GM21576 (cell line): ENCODE measurements around the gene ALOX5.
A peak's percentile ranks its signal among the peaks of the same experiment; 100 is the strongest.
"Not testable (repeated sequence)": the region's sequence is repeated elsewhere in the genome, so short reads cannot be mapped to it uniquely, and the experiment has no call there.

Experiments used
- ATAC-seq: cut with Tn5 transposase; IDR thresholded peaks from one replicate; pipeline ENCODE4 v1.9.1; 2021; ENCODE audit warnings: mild to moderate bottlenecking, moderate library complexity; ENCODE audit not compliant: unreplicated experiment

Gene ALOX5

DNA sequence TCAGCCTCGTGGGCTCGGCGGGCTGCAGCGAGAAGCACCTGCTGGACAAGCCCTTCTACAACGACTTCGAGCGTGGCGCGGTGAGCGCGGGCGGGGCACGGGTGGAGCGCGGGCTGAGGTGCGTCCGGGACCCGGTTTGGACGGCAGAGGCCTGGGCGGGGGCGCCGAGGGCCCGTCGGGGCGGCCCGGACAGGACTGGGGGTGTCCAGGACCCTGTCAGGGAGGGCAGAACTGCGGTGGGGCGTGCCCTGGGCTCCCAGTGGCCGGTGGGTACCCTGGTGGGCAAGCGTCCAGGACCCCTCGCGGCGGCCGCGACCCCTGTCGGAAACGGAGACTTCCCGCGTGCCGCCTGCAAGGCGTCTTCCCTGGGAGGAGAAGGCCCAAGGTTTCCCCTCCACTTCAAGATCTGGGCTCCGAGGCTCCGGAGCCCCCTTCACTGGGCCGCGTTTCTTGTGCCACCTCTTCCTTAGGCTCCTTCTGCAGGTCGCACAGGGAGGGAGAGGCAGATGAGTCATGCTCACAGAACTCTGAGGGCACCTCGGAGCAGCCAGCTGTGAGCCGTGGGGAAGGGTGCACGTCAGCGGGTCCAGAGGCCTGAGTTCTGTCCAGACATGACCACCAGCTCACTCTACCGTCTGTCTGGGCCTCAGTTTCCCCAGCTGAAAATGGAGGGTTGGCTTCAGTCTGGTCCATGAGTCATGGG is 485 bp downstream of the ALOX5 start:
- ATAC-seq = no peak

DNA sequence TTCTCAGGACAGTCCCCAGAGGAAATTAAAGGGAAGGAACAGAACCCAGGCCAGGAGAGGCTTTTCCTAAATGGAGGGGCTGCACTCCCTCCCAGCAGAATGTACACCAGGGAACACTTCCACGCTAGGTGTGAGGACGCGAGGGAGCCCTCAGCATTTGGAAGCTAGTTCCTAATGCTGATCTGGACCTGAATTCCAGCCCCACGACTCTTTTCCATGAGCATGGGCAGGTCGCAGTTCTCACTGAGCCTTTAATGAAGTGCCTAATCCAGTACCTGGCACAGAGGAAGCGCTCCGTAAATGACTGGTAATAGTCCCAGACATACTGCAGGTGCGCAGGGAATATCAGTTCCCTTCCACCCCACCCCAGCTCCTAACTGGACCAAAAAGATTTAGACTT is 1.1 kb downstream of the ALOX5 start:
- no peak for ATAC-seq

DNA sequence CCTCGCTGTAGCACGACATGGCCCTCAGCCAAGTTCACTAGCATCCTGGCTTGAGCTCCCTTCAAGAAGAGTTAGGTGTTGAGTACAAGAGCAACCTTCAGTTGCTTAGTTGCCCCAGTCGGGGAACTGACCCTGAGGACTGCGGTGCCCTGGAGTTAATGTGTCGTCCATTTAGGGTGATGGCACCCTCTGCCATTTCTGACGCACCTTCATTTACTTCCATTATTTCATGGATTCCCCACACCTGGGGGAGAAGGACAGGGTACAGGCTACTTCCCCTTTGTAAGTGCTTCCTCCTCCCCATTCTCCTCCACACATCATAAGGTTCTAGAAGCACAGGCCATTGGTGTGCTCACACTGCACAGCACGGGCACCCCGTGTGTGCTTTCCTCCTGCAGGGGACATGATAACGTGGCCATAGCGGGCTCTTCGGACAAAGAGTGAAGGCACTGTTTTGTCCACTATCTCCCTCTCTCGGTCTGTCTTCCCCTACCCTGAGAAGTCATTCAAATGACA is 1.8 kb downstream of the ALOX5 start:
- ATAC-seq = no peak

DNA sequence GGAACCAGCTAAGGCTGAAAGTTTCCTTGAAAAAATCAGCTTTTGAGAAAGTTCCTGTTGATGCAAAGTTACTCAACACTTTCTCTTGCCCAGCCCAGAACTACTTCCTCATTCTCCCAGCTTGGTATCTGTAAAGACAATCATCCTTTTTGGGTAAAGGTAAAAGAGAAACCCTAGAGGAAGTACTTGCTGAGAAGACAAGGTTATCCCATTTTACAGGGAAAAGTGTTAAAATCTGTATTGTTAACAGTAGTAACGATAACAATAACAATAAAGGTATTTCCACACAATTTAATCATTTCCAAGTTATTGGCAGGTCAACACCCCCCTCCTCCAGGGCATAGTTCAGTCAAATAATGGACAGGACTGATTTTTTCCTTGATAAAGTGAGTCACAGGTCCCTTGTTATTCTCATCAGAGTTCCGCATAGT is 2.4 kb downstream of the ALOX5 start:
- no peak for ATAC-seq

DNA sequence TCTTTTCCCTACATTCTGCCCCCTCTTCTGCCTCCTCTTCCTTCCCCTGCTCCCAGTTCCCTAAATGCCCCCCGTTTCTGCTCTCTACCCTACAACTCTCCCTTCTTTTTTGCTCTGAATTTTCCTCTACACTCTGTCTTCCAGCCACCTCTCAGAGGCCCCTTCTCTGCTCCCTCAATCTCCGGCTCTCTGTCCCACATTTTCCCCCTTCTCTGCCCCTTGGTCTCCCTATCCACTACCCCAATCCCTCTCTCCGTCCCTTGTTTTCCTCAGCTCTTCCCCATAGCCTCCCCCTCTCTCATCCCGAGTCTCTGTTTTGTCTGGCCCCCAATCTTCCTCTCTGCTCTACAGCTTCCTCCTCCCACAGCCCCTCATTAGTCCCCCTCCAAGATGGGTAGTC is 3.3 kb downstream of the ALOX5 start:
- no peak for ATAC-seq

DNA sequence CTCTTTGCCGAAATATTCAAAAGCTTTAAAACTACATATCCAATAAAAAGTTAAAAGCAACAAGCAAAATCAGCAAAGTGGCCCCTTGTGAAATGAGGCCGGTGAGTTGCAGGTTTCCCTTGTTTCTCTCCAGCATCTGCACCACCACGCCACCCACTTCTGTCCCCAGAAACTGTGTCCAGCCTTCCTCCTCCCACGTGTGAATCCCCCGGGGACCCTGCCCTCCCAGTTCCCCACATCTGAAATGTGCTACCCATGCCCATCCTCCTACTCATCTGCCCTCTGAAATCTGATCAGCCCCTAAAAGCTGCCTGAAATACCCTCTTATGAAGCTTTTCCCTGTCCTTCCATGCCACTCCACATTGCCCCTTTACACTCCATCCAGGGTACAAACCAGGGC is 3.8 kb downstream of the ALOX5 start:
- ATAC-seq = no peak

DNA sequence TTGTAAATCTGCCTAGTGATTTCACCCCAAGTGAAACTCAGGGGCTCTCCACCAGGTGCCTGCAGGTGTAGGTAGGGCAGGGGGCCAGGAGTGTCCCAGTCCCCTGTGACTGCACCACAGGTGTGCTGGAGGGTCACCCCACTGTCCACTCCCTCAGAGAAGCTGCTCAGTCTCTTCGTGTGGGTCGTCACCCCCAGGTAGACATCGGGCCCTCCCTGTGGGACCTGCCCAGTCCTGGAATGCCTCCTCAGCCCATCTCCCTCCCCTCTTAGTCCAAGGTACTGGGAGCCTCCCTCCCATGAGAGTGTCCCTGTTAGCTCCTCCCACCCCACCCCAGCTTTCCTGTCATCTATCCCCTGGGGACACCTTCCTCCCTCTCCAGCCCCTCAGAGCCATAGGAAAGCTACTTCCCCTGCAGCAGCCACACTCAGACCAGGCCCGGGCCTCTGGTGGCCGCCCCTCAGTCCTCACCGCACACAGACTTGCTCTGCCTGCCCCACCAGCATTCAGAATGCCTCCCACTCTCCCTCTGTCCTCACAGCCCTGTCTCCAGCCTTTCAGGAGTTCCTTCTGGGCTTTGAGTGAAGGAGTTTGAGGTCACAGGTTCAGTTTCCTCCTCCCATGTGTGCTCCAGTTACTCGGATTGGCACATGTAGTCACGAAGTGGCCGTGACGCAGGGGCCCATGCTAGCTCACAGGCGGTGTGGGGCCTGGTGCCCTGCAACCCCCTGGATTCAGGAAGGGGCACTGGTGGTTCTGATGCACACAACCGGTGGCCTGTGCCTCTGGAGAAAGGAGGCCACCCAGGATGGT is 5.1 kb downstream of the ALOX5 start:
- no peak for ATAC-seq

DNA sequence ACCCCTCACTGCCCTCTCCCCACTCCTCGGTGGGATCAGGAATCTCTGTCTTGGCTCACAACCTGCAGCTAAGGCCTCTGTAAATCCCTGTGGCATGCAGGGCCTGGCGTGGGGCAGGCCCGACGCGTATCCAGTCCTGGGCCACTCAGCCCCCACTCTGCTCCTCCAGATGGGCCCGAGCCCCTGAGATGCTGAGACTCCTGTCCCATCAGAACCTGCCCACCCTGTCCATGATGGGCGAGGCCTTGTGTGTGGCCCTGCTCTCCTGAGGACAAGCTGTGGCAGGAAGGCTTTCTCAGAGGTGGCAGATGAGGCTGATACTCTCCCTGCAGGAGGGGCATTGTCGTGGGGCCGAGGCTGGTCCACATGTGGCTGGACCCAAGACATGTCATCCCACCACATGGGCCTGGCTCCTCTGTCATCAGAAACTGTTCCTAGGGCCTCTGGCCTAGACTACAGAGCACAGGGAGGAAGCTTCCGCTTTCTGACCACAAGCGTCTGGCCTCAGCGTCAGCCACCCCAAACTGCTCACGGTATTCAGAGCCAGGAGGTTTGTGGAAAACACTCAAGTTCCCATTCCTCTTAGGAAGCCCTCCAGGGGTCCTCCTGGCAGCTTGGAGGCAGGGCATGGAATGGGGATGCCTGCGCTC is 6.0 kb downstream of the ALOX5 start:
- peak; percentile 47 for ATAC-seq

DNA sequence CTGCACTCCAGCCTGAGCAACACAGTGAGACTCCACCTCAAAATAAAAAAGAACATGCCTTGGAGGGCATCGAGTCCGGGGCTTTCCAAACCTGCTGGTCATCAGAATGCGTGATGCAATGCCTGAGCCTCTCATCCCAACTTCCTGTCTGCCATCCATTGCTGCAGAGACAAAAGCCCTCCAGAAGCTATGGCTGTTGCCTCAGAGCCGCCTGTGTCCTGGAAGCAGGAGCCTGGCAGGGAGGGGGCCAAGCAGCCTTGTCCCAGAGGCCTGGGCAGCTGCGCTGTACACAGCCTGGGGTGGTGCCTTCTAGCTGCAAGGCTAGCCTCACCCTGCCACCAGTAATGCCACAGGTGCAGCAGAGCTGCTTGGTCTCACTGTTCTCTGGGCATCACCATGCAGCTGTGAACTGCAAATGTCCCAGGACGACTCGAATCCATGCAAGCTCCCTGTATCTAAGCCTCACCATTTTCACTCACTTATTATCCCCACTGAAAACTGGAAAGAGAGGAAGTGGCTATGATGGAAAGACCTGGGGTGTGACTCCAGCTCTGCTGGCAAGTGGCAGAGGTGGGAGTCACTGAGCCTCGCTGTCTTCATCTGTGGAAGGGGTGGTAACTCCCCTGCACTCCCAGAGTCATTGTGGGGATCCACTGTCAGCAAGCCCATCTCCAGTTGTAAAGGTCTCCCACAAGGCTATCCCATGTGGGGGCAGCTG is 7.0 kb downstream of the ALOX5 start:
- no peak for ATAC-seq

DNA sequence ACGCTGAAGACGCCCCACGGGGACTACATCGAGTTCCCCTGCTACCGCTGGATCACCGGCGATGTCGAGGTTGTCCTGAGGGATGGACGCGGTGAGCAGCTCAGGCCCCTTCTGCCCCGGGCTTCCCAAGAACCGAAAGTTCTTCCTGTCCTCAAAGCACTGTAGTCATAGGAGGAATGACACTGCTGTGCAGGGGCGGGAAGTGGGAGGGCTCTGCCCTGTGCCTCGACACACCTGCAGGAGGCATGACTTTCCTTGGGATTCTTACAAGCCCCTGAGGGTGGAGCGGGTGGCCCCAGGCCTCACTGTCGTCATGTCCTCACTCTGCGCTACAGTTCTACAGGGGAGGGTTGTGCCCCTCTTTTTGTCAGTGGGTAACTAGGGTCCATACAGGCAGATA is 8.6 kb downstream of the ALOX5 start:
- no peak for ATAC-seq

DNA sequence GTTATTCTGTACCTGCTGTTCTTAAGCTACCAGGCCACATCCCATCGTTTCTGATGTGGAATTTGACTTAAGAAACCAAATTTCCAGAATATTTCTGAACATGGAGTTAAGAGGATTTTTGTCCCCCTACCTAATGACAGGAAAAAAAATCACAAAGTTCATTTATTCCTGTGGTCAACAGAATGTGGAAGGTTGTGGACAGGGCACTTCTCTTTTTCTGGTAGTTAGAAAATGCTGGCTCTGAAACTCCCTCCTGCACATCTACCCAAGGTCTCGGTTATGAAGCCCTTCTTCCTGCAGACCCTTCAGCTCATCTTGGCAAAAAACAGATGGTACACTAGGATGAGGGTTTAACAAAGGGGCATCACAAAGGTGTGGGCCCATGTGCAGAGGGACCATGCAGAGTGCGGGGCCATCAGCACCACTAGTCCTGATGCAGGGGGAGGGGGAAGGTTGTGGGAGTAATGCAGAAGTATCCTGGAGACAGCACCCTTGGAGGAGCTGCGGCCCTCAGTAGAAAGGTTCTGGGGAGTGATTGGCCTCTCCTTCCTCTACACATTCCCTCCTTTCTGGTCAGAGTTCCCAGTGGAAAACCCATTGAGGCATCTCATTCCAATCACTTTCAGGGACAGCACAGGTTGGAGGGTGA is 9.8 kb downstream of the ALOX5 start:
- ATAC-seq = no peak

DNA sequence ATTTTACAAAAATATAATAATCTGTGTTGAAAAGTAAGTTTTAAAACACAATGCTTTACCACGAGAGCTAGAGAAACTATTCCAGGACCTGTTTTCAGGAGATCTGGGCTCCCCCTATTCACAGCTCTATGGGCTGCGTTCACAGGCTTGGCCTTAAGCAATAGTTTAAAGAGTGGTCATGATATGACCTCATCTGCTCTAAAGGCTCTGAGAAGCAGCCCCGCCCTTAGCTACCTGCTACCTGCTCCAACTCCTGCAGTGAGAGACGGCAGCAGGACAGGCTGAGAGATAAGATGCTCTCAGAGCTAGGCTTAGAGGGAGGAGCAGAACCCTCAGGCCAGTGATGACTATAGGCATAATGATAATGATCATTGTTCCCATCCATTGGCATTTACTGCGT is 12.6 kb downstream of the ALOX5 start:
- no peak for ATAC-seq

DNA sequence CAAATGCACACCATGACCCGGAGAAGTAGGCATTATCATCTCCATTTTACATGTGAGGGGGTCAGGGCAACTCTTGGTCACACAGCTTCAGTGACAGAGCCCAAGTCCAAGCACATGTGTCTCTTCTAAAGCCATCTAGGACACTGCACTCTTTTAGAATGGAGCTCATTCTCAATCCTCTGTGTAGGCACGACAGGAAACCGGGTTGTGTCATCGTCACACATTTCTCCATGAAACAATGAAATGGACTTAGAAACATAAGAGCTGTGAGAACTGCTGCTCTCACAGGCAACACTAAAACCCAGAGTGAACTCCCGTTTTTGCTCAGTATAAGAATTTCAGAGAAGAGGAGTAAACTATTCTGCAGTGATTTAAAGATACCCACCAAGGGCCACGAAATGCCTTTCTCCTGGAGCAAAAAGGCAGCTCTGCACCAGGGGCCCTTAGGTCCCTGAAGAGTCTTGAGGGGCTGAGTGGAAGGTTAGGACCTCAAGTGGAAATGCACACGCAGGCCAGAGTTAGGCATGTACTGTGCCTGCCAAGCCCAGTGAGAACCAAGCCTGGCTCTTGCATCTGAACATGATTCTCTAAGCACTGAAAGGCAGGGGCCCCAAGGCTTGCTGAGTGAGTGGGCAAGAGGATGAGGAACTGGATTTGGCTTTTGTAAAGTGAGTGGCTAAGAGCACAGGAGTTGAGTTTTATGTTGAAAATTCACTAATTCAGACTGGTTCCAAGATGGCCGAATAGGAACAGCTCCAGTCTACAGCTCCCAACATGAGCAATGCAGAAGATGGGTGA is 13.3 kb downstream of the ALOX5 start:
- ATAC-seq = no peak

DNA sequence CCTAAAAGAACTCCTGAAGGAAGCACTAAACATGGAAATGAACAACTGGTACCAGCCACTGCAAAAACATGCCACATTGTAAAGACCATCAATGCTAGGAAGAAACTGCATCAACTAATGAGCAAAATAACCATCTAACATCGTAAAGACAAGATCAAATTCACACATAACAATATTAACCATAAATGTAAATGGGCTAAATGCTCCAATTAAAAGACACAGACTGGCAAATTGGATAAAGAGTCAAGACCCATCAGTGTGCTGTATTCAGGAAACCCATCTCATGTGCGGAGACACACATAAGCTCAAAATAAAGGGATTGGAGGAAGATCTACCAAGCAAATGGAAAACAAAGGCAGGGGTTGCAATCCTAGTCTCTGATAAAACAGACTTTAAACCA is 15.7 kb downstream of the ALOX5 start:
- ATAC-seq = not testable (repeated sequence)

DNA sequence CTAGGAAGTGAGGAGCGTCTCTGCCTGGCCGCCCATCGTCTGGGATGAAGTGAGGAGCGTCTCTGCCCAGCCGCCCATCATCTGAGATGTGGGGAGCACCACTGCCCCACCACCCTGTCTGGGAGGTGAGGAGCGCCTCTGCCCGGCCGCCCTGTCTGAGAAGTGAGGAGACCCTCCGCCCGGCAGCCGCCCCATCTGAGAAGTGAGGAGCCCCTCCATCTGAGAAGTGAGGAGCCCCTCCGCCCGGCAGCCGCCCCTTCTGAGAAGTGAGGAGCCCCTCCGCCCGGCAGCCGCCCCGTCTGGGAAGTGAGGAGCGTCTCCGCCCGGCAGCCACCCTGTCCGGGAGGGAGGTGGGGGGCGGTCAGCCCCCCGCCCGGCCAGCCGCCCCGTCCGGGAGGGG is 17.6 kb downstream of the ALOX5 start:
- not testable (repeated sequence) for ATAC-seq

DNA sequence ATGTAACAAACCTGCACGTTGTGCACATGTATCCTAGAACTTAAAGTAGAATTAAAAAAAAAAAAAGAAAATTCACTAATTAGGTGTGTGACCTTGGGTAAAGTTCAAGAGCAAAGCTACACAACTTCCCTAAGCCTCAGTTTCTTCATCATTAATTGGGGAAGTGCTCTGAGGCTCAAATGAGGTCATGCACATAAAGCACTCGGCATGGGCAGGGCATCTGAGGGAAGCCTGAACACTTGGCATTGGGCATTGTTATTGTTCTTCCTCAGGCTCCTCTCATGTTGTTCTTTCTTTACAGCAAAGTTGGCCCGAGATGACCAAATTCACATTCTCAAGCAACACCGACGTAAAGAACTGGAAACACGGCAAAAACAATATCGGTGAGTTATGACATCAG is 21.5 kb downstream of the ALOX5 start:
- ATAC-seq = no peak

DNA sequence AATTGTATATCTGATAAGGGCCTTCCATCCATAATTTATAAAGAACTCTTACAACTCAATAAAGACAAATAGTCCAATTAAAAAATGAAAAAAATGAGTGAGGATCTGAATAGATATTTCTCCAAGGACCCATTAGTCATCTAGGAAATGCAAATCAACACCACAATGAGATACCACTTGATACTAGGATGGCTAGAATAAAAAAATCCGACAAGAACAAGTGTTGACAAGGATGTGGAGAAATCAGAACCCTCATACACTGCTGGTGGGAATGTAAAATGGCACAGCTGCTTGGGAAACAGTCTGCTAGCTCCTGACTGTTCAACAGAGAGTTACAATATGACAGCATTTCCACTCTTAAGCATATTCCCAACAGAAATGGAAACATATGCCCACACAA is 24.6 kb downstream of the ALOX5 start:
- no peak for ATAC-seq

DNA sequence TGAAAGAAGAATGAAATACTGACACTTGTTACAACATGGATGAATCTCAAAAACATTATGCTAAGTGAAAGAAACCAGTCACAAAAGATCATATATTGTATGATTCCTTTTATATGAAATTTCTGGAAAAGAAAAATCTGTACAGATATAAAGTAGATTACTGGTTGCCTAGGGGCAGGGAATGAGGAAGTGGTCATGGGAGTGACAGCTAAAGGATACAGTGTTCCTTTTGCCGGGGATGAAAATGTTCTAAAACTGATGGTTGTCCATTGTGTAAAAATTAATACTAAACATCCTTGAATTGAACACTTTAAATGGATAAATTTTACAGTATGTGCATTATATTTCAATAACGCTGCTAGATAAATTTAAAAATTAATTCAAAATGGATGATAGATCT is 25.1 kb downstream of the ALOX5 start:
- no peak for ATAC-seq

DNA sequence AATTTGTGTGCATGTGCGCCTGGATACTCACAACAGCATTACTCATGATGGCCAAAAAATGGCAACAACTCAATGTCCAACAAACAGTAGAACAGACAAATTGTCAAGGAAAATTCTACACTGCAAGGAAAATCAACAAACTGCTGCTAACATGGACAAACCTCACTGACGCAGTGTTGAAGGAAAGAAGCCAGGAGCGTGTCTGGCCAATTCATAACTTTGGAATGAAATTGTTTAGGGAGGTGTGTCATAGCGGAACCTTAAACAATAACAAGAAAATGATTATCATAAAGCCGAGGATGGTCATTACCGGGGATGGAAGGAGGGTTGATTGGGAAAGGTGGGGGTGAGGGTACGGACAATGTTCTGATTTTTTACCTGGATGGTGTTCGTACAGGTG is 29.1 kb downstream of the ALOX5 start:
- no peak for ATAC-seq
